Mucosa of stomach (tissue), 1 donor: ENCODE measurements around the gene KDM4B.
"Not testable (repeated sequence)": the region's sequence is repeated elsewhere in the genome, so short reads cannot be mapped to it uniquely, and the experiment has no call there.

Experiments used
- H3K27me3 ChIP-seq: one replicate; pipeline ENCODE4 v1.7.0; 2013; ENCODE audit warnings: mild to moderate bottlenecking, low read length; ENCODE audit not compliant: control insufficient read depth, insufficient read depth
- H3K36me3 ChIP-seq: one replicate; pipeline ENCODE4 v1.7.0; 2013; ENCODE audit warnings: low read length; ENCODE audit not compliant: control insufficient read depth, insufficient read depth
- H3K4me1 ChIP-seq: one replicate; pipeline ENCODE4 v1.7.0; 2013; ENCODE audit warnings: mild to moderate bottlenecking, low read length; ENCODE audit not compliant: control insufficient read depth, insufficient read depth
- H3K4me3 ChIP-seq: one replicate; pipeline ENCODE4 v1.7.0; 2013; ENCODE audit warnings: low read length
- H3K9ac ChIP-seq: one replicate; pipeline ENCODE4 v1.7.0; 2013; ENCODE audit warnings: mild to moderate bottlenecking, low read length, moderate library complexity
- H3K9me3 ChIP-seq: one replicate; pipeline ENCODE4 v1.7.0; 2013; ENCODE audit warnings: mild to moderate bottlenecking, low read length, moderate library complexity; ENCODE audit not compliant: control insufficient read depth
- donor health status: Pancreatic carcinoma.

Gene KDM4B

GRCh38 chr19:5195587-5195986 lies 226.7 kb downstream of the KDM4B start:
- not testable (repeated sequence) for H3K36me3 ChIP-seq, H3K4me1 ChIP-seq, H3K27me3 ChIP-seq, H3K9ac ChIP-seq, H3K4me3 ChIP-seq, H3K9me3 ChIP-seq

GRCh38 chr19:5196832-5197231 lies 227.9 kb downstream of the KDM4B start:
- Histone ChIP-seq H3K9ac (no peak overlapping the region), H3K4me3 (no peak overlapping the region), H3K27me3 (no peaks in the 10 kb centered on the region), H3K36me3 (no peaks in the 10 kb centered on the region), H3K9me3 (no peaks in the 10 kb centered on the region), H3K4me1 (no peaks in the 10 kb centered on the region)

DNA sequence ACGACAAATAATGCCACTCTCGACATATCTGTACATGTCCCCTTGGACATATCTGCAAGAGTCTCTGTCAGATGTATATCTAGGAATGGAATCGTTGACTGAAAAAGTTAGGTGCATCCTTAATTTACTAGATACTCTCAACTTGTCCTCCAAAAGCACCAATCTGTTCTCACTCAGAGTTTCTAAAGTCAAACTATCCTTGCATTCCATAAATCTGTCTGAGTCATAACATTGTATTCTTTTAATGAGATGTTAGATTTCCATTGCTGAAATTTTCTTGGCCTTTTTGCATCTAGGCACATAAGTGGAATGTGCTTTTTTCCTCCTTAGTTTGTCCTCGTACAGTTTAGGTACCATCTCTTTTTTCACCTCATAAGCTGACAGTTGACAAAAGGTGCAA lies 231.9 kb downstream of the KDM4B start:
- no peak overlapping the region for H3K4me3 ChIP-seq
- no peaks in the 10 kb centered on the region for H3K27me3 ChIP-seq
- H3K9me3 ChIP-seq: no peaks in the 10 kb centered on the region
- H3K4me1 ChIP-seq: no peaks in the 10 kb centered on the region
- no peaks in the 10 kb centered on the region for H3K36me3 ChIP-seq
- H3K9ac ChIP-seq: no peak overlapping the region

GRCh38 chr19:5202553-5202952 lies 233.6 kb downstream of the KDM4B start:
- no peak overlapping the region for H3K4me3 ChIP-seq
- no peak overlapping the region for H3K9ac ChIP-seq
- H3K9me3 ChIP-seq: no peaks in the 10 kb centered on the region

More at GRCh38 chr19:5202553-5202952, 233.6 kb downstream of the KDM4B start:
- H3K4me1 ChIP-seq: no peaks in the 10 kb centered on the region
- no peaks in the 10 kb centered on the region for H3K36me3 ChIP-seq
- H3K27me3 ChIP-seq: no peaks in the 10 kb centered on the region
